ENCODE results near the gene EPM2AIP1. TPM values are rescaled to one million over a fixed set of nuclear protein-coding genes. Genes with fewer than 3 reads are reported as not detected.

The EPM2AIP1 gene
- polyA plus RNA-seq, 1 experiment = 15.3 TPM

- CTCF ChIA-PET = interaction anchor here (0.9 to 1.7 kb wide), 2 partner anchors 30 to 224 kb away, joined by 5 to 9 read pairs; no protein-coding TSS in a partner anchor
These were observed 3.9 kb downstream of the EPM2AIP1 start for GRCh38 chr3:36989005-36989404.

GRCh38 chr3:36988356-36988755 is 4.6 kb downstream of the EPM2AIP1 start:
- POLR2A ChIA-PET = no interaction called here
- Histone ChIP-seq H3K27ac (ENCODE audit: low read depth, low read length) (no peak overlapping the region), H3K9me3 (ENCODE audit: control insufficient read depth, insufficient read depth, low read length) (no peaks in the 10 kb centered on the region; the same call in 1 of the 2 replicates), H3K4me3 (ENCODE audit: low read depth, low read length) (no peak overlapping the region), H3K27me3 (ENCODE audit: control insufficient read depth, insufficient read depth, low read length) (no peaks in the 10 kb centered on the region)
- TF ChIP-seq CTCF (IDR thresholded peaks at IDR 0.05; ENCODE audit: low read depth, low read length) = no peak
- no peak for DNase-seq (ENCODE audit: low read depth, low spot score)
- CTCF ChIA-PET = interaction anchor here (1.7 kb wide), 1 partner anchor 30 kb away, joined by 9 read pairs; no protein-coding TSS in a partner anchor

More at GRCh38 chr3:36989005-36989404, 3.9 kb downstream of the EPM2AIP1 start:
- no peak for TF ChIP-seq CTCF (IDR thresholded peaks at IDR 0.05; ENCODE audit: low read depth, low read length)
- Histone ChIP-seq H3K9me3 (ENCODE audit: control insufficient read depth, insufficient read depth, low read length) (no peaks in the 10 kb centered on the region; the same call in 1 of the 2 replicates), H3K4me3 (ENCODE audit: low read depth, low read length) (no peak overlapping the region), H3K27ac (ENCODE audit: low read depth, low read length) (no peak overlapping the region), H3K27me3 (ENCODE audit: control insufficient read depth, insufficient read depth, low read length) (no peaks in the 10 kb centered on the region)
- POLR2A ChIA-PET = no interaction called here
- DNase-seq (ENCODE audit: low read depth, low spot score) = no peak

GRCh38 chr3:36981006-36981405 is 11.9 kb downstream of the EPM2AIP1 start:
- no peak for TF ChIP-seq CTCF (IDR thresholded peaks at IDR 0.05; ENCODE audit: low read depth, low read length)
- Histone ChIP-seq H3K27me3 (ENCODE audit: control insufficient read depth, insufficient read depth, low read length) (no peaks in the 10 kb centered on the region), H3K9me3 (ENCODE audit: control insufficient read depth, insufficient read depth, low read length) (peaks cover 5% of the 10 kb centered on the region), H3K4me3 (ENCODE audit: low read depth, low read length) (no peak overlapping the region), H3K27ac (ENCODE audit: low read depth, low read length) (no peak overlapping the region)
- DNase-seq (ENCODE audit: low read depth, low spot score) = no peak
- ChIA-PET CTCF (interaction anchor here (0.6 kb wide), 1 partner anchor 389 kb away, joined by 5 read pairs; no protein-coding TSS in a partner anchor), POLR2A (no interaction called here)

- no peak for TF ChIP-seq CTCF (IDR thresholded peaks at IDR 0.05; ENCODE audit: low read depth, low read length)
- ChIA-PET CTCF (interaction anchor here (0.5 to 7.1 kb wide), 4 partner anchors 10 to 54 kb away, joined by 3 to 49 read pairs (median 3); no protein-coding TSS in a partner anchor), POLR2A (no interaction called here)
These were observed 19.8 kb downstream of the EPM2AIP1 start for GRCh38 chr3:36973139-36973538.

GRCh38 chr3:36972163-36972562 is 20.8 kb downstream of the EPM2AIP1 start:
- H3K27me3 ChIP-seq (ENCODE audit: control insufficient read depth, insufficient read depth, low read length) = no peaks in the 10 kb centered on the region
- no peak overlapping the region for H3K27ac ChIP-seq (ENCODE audit: low read depth, low read length)
- no peak overlapping the region for H3K4me3 ChIP-seq (ENCODE audit: low read depth, low read length)
- no peak for TF ChIP-seq CTCF (IDR thresholded peaks at IDR 0.05; ENCODE audit: low read depth, low read length)
- ChIA-PET POLR2A (no interaction called here), CTCF (interaction anchor here (7.1 kb wide), 1 partner anchor 13 kb away, joined by 49 read pairs; no protein-coding TSS in a partner anchor)
- no peaks in the 10 kb centered on the region for H3K9me3 ChIP-seq (ENCODE audit: control insufficient read depth, insufficient read depth, low read length)
- no peak for DNase-seq (ENCODE audit: low read depth, low spot score)

More at GRCh38 chr3:36973139-36973538, 19.8 kb downstream of the EPM2AIP1 start:
- Histone ChIP-seq H3K9me3 (ENCODE audit: control insufficient read depth, insufficient read depth, low read length) (no peaks in the 10 kb centered on the region), H3K27ac (ENCODE audit: low read depth, low read length) (no peak overlapping the region), H3K27me3 (ENCODE audit: control insufficient read depth, insufficient read depth, low read length) (no peaks in the 10 kb centered on the region), H3K4me3 (ENCODE audit: low read depth, low read length) (no peak overlapping the region)
- DNase-seq (ENCODE audit: low read depth, low spot score) = no peak
